Mesenchymal stem cell (in vitro differentiated cells and primary cell): ENCODE results near the gene TMEM109.
A peak's percentile ranks its signal among the peaks of the same experiment; 100 is the strongest.

Experiments
- DNase-seq: peaks from one replicate; pipeline ENCODE4 v3.0.0-alpha.2; 2013
- H2AFZ ChIP-seq: one replicate; pipeline ENCODE4 v1.6.1; 2013; ENCODE audit warnings: low read depth, mild to moderate bottlenecking, control low read depth, inconsistent platforms, low read length, moderate library complexity
- H2AK5ac ChIP-seq: 2 replicates; pipeline ENCODE4 v1.6.1; 2013; ENCODE audit warnings: low read length, moderate library complexity, mild to moderate bottlenecking, inconsistent platforms; ENCODE audit not compliant: severe bottlenecking
- H2BK120ac ChIP-seq: one replicate; pipeline ENCODE4 v1.6.1; 2013; ENCODE audit warnings: low read depth, mild to moderate bottlenecking, inconsistent platforms, low read length, moderate library complexity
- H2BK12ac ChIP-seq, 2 experiments: one replicate each; pipeline ENCODE4 v1.6.1; 2013; ENCODE audit warnings: inconsistent platforms in 2 of 2, low read length in 2 of 2, mild to moderate bottlenecking in 2 of 2, moderate library complexity in 2 of 2, control low read depth in 1 of 2
- H2BK15ac ChIP-seq: one replicate; pipeline ENCODE4 v1.6.1; 2013; ENCODE audit warnings: mild to moderate bottlenecking, low read depth, inconsistent platforms; ENCODE audit not compliant: poor library complexity, severe bottlenecking
- H2BK5ac ChIP-seq: 2 replicates; pipeline ENCODE4 v1.6.1; 2013; ENCODE audit warnings: low read depth, mild to moderate bottlenecking, low read length, control low read depth, inconsistent platforms; ENCODE audit not compliant: poor library complexity, severe bottlenecking
- H3K14ac ChIP-seq, 2 experiments: one replicate each; pipeline ENCODE4 v1.6.1; 2013; ENCODE audit warnings: inconsistent platforms in 2 of 2, low read length in 2 of 2, control low read depth in 1 of 2, mild to moderate bottlenecking in 1 of 2, moderate library complexity in 1 of 2
- H3K18ac ChIP-seq, 2 experiments: one replicate each; pipeline ENCODE4 v1.6.1; 2013; ENCODE audit warnings: inconsistent platforms in 2 of 2, low read length in 2 of 2, control low read depth in 1 of 2, low read depth in 1 of 2, mild to moderate bottlenecking in 1 of 2
- H3K23ac ChIP-seq, 2 experiments: one replicate each; pipeline ENCODE4 v1.6.1; 2013; ENCODE audit warnings: inconsistent platforms in 2 of 2, low read length in 2 of 2, mild to moderate bottlenecking in 2 of 2, moderate library complexity in 2 of 2, control low read depth in 1 of 2
- H3K27ac ChIP-seq: 2 replicates; pipeline ENCODE4 v1.5.1; 2013; ENCODE audit warnings: mild to moderate bottlenecking, moderate library complexity, low read length, control low read depth, inconsistent platforms; ENCODE audit not compliant: poor library complexity, severe bottlenecking
- H3K27me3 ChIP-seq, 2 experiments: 2 replicates each; pipeline versions ENCODE4 v1.6.1 to v1.7.0; 2013; ENCODE audit warnings: low read length in 2 of 2, mild to moderate bottlenecking in 2 of 2, moderate library complexity in 2 of 2, control low read depth in 1 of 2, inconsistent platforms in 1 of 2; ENCODE audit not compliant: control insufficient read depth in 1 of 2, insufficient read depth in 1 of 2
- H3K36me3 ChIP-seq, 2 experiments: 2 replicates each; pipeline versions ENCODE4 v1.6.1 to v1.7.0; 2013; ENCODE audit warnings: low read length in 2 of 2, control low read depth in 1 of 2, inconsistent platforms in 1 of 2, low read depth in 1 of 2, mild to moderate bottlenecking in 1 of 2; ENCODE audit not compliant: insufficient read depth in 2 of 2, control insufficient read depth in 1 of 2
- H3K4ac ChIP-seq, 2 experiments: one replicate each; pipeline ENCODE4 v1.6.1; 2013; ENCODE audit warnings: inconsistent platforms in 2 of 2, low read length in 2 of 2, mild to moderate bottlenecking in 2 of 2, moderate library complexity in 2 of 2, control low read depth in 1 of 2, low read depth in 1 of 2
- H3K4me1 ChIP-seq: 2 replicates; pipeline ENCODE4 v1.6.1; 2013; ENCODE audit warnings: low read depth, low read length, control low read depth; ENCODE audit not compliant: control insufficient read depth, insufficient read depth
- H3K4me2 ChIP-seq: 2 replicates; pipeline ENCODE4 v1.6.1; 2013; ENCODE audit warnings: low read length, mild to moderate bottlenecking, inconsistent platforms; ENCODE audit not compliant: poor library complexity, severe bottlenecking
- H3K4me3 ChIP-seq, 2 experiments: 2 replicates each; pipeline versions ENCODE4 v1.5.1 to v1.7.0; 2013; ENCODE audit warnings: low read length in 2 of 2, mild to moderate bottlenecking in 2 of 2, control low read depth in 1 of 2, low read depth in 1 of 2; ENCODE audit not compliant: insufficient read depth in 1 of 2
- H3K79me1 ChIP-seq: replicated peaks from 2 replicates; pipeline ENCODE4 v1.6.1; 2013; ENCODE audit warnings: mild to moderate bottlenecking, control low read depth, low read length, inconsistent platforms; ENCODE audit not compliant: poor library complexity, severe bottlenecking
- H3K9ac ChIP-seq: 2 replicates; pipeline ENCODE4 v1.7.0; 2013; ENCODE audit warnings: mild to moderate bottlenecking, low read length, moderate library complexity
- H3K9me3 ChIP-seq: 2 replicates; pipeline ENCODE4 v1.7.0; 2013; ENCODE audit warnings: mild to moderate bottlenecking, low read length; ENCODE audit not compliant: control insufficient read depth
- H4K8ac ChIP-seq: one replicate; pipeline ENCODE4 v1.6.1; 2013; ENCODE audit warnings: inconsistent platforms, mild to moderate bottlenecking, low read length, moderate library complexity
- H4K91ac ChIP-seq: one replicate; pipeline ENCODE4 v1.6.1; 2013; ENCODE audit warnings: mild to moderate bottlenecking, low read length, inconsistent platforms
- WGBS: methylation state at CpG from one replicate; pipeline ENCODE4 v1.1.7; 2013; ENCODE audit warnings: mixed read lengths; 5-methylcytosine and 5-hydroxymethylcytosine counted together

TMEM109 gene

GRCh38 chr11:60950024-60950423, 36.1 kb downstream of the TMEM109 start:
- H4K91ac ChIP-seq = no peak overlapping the region
- peaks cover 9% of the 10 kb centered on the region for H3K79me1 ChIP-seq
- H3K27me3 ChIP-seq = no peaks in the 10 kb centered on the region
- H2AFZ ChIP-seq = no peak overlapping the region
- H3K4ac ChIP-seq = no peak overlapping the region
- H3K23ac ChIP-seq = no peak overlapping the region
- no peak overlapping the region for H2BK12ac ChIP-seq
- no peak overlapping the region for H3K27ac ChIP-seq
- no peak overlapping the region for H4K8ac ChIP-seq
- H3K9me3 ChIP-seq = no peaks in the 10 kb centered on the region
- H3K4me2 ChIP-seq = no peak overlapping the region
- H2BK15ac ChIP-seq = no peak overlapping the region
- peaks cover 23% of the 10 kb centered on the region for H3K4me1 ChIP-seq
- DNase-seq = no peak
- no peak overlapping the region for H3K14ac ChIP-seq
- WGBS = 93% methylated on average over 6 of the region's 6 CpGs
- peaks cover 6 to 15% of the 10 kb centered on the region in 2 experiments for H3K36me3 ChIP-seq
- H2BK5ac ChIP-seq = no peak overlapping the region
- H2BK120ac ChIP-seq = no peak overlapping the region
- H3K4me3 ChIP-seq = peak overlapping the region in 1 of 2 experiments; percentile 47
- H3K18ac ChIP-seq = no peak overlapping the region
- no peak overlapping the region for H3K9ac ChIP-seq
- H2AK5ac ChIP-seq = no peak overlapping the region

- H2AFZ ChIP-seq = peak overlapping the region; percentile 67
- H4K91ac ChIP-seq = peak overlapping the region; percentile 79
- peak overlapping the region; percentile 88 for H3K9ac ChIP-seq
- 9% methylated on average over 61 of the region's 86 CpGs for WGBS
- H2BK12ac ChIP-seq = peak overlapping the region in 1 of 2 experiments; percentile 47
- no peaks in the 10 kb centered on the region for H3K9me3 ChIP-seq
- H3K79me1 ChIP-seq = peaks cover 7% of the 10 kb centered on the region
- H4K8ac ChIP-seq = peak overlapping the region; percentile 83
- no peak overlapping the region for H3K27ac ChIP-seq
- peaks cover 23% of the 10 kb centered on the region for H3K4me1 ChIP-seq
- peak overlapping the region; percentile 11 to 61 for H3K18ac ChIP-seq
- peak overlapping the region; percentile 57 for H2BK120ac ChIP-seq
- H2BK5ac ChIP-seq = no peak overlapping the region
- peak overlapping the region; percentile 64 for H3K4me2 ChIP-seq
- H3K27me3 ChIP-seq = no peaks in the 10 kb centered on the region
- H2AK5ac ChIP-seq = no peak overlapping the region
- H3K4me3 ChIP-seq = peak overlapping the region; percentile 37 to 78
- peak overlapping the region in 1 of 2 experiments; percentile 63 for H3K23ac ChIP-seq
- H3K36me3 ChIP-seq = peaks cover 3 to 7% of the 10 kb centered on the region in 2 experiments
- H2BK15ac ChIP-seq = peak overlapping the region; percentile 73
- peak overlapping the region in 1 of 2 experiments; percentile 60 for H3K4ac ChIP-seq
- peak overlapping the region in 1 of 2 experiments; percentile 66 for H3K14ac ChIP-seq
- peak; percentile 21 for DNase-seq
Observed at GRCh38 chr11:60950933-60951605, 37.1 kb downstream of the TMEM109 start.

- Histone ChIP-seq H3K4me3 (peak overlapping the region; percentile 42 to 78), H3K9ac (peak overlapping the region; percentile 88), H3K4me1 (peaks cover 23% of the 10 kb centered on the region), H3K14ac (peak overlapping the region in 1 of 2 experiments; percentile 8), H2BK15ac (peak overlapping the region; percentile 73), H2AK5ac (no peak overlapping the region), H3K4me2 (peak overlapping the region; percentile 64), H3K27me3 (no peaks in the 10 kb centered on the region), H2AFZ (peak overlapping the region; percentile 10), H3K27ac (no peak overlapping the region), H4K91ac (peak overlapping the region; percentile 94), H3K4ac (no peak overlapping the region), H3K79me1 (peaks cover 6% of the 10 kb centered on the region), H2BK12ac (no peak overlapping the region), H3K18ac (peak overlapping the region; percentile 4 to 54), H2BK5ac (no peak overlapping the region), H4K8ac (peak overlapping the region; percentile 83), H2BK120ac (peak overlapping the region; percentile 57), H3K36me3 (peaks cover 2% of the 10 kb centered on the region in 2 experiments), H3K9me3 (no peaks in the 10 kb centered on the region), H3K23ac (no peak overlapping the region)
- DNase-seq = no peak
- WGBS = 6% methylated on average over 8 of the region's 8 CpGs
Observed at GRCh38 chr11:60951606-60951903, 37.6 kb downstream of the TMEM109 start.

- no peaks in the 10 kb centered on the region for H3K9me3 ChIP-seq
- H3K36me3 ChIP-seq = no peaks in the 10 kb centered on the region
- H2BK15ac ChIP-seq = peak within 1 kb of the TSS; percentile 73
- H3K9ac ChIP-seq = peak within 1 kb of the TSS; percentile 88
- peak within 1 kb of the TSS; percentile 38 for H3K27ac ChIP-seq
- H3K18ac ChIP-seq = peak within 1 kb of the TSS; percentile 40 to 61
- peaks cover 23% of the 10 kb centered on the region for H3K4me1 ChIP-seq
- peak within 1 kb of the TSS; percentile 42 to 78 for H3K4me3 ChIP-seq
- H2BK5ac ChIP-seq = no peak within 1 kb of the TSS
- peak within 1 kb of the TSS in 1 of 2 experiments; percentile 47 for H2BK12ac ChIP-seq
- H4K8ac ChIP-seq = peak within 1 kb of the TSS; percentile 83
- peak within 1 kb of the TSS in 1 of 2 experiments; percentile 63 for H3K23ac ChIP-seq
- peaks cover 6% of the 10 kb centered on the region for H3K79me1 ChIP-seq
- peak within 1 kb of the TSS; percentile 94 for H4K91ac ChIP-seq
- H2AFZ ChIP-seq = peak within 1 kb of the TSS; percentile 67
- H3K14ac ChIP-seq = peak within 1 kb of the TSS in 1 of 2 experiments; percentile 8
- H3K4ac ChIP-seq = peak within 1 kb of the TSS; percentile 22 to 71
- peaks cover 0 to 2% of the 10 kb centered on the region in 2 experiments for H3K27me3 ChIP-seq
- no peak within 1 kb of the TSS for H2AK5ac ChIP-seq
- WGBS = 19% methylated on average over 20 of the region's 23 CpGs
- peak within 1 kb of the TSS; percentile 64 for H3K4me2 ChIP-seq
- peak within 1 kb of the TSS; percentile 57 for H2BK120ac ChIP-seq
- peak; percentile 65 for DNase-seq
Observed at GRCh38 chr11:60951904-60952741, 38.2 kb downstream of the TMEM109 start, which contains the start of gene SLC15A3. Gene SLC15A3 (minus strand): TSS chr11:60952176. CDS start chr11:60951551, 625 bp downstream.
